PC-9 (cell line): ENCODE results near the gene VDR.

Experiments
- CTCF ChIP-seq: fragments of 200-600 bp; sonication (generic); conservative IDR thresholded peaks from 2 replicates; pipeline ENCODE4 v1.6.1; 2017; ENCODE audit warnings: mixed run types, antibody characterized with exemption, mild to moderate bottlenecking, moderate library complexity
- EZH2 ChIP-seq: fragments of 200-600 bp; sonication (generic); IDR thresholded peaks from 2 replicates; pipeline ENCODE4 v1.8.0; 2017; ENCODE audit warnings: antibody characterized with exemption, low read depth

- TF ChIP-seq CTCF, result no peak
- no peak for TF ChIP-seq EZH2
Observed at GRCh38 chr12:47887529-47887928, 17.3 kb downstream of the VDR start.
